ENCODE results near the gene TRIM29. TPM values are rescaled to one million over a fixed set of nuclear protein-coding genes. Genes with fewer than 3 reads are reported as not detected.
"Not testable (repeated sequence)": the region's sequence is repeated elsewhere in the genome, so short reads cannot be mapped to it uniquely, and the experiment has no call there.

Gene TRIM29, protein sequence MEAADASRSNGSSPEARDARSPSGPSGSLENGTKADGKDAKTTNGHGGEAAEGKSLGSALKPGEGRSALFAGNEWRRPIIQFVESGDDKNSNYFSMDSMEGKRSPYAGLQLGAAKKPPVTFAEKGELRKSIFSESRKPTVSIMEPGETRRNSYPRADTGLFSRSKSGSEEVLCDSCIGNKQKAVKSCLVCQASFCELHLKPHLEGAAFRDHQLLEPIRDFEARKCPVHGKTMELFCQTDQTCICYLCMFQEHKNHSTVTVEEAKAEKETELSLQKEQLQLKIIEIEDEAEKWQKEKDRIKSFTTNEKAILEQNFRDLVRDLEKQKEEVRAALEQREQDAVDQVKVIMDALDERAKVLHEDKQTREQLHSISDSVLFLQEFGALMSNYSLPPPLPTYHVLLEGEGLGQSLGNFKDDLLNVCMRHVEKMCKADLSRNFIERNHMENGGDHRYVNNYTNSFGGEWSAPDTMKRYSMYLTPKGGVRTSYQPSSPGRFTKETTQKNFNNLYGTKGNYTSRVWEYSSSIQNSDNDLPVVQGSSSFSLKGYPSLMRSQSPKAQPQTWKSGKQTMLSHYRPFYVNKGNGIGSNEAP
- not detected for total RNA-seq
- long read RNA-seq, result 0 reads

DNA sequence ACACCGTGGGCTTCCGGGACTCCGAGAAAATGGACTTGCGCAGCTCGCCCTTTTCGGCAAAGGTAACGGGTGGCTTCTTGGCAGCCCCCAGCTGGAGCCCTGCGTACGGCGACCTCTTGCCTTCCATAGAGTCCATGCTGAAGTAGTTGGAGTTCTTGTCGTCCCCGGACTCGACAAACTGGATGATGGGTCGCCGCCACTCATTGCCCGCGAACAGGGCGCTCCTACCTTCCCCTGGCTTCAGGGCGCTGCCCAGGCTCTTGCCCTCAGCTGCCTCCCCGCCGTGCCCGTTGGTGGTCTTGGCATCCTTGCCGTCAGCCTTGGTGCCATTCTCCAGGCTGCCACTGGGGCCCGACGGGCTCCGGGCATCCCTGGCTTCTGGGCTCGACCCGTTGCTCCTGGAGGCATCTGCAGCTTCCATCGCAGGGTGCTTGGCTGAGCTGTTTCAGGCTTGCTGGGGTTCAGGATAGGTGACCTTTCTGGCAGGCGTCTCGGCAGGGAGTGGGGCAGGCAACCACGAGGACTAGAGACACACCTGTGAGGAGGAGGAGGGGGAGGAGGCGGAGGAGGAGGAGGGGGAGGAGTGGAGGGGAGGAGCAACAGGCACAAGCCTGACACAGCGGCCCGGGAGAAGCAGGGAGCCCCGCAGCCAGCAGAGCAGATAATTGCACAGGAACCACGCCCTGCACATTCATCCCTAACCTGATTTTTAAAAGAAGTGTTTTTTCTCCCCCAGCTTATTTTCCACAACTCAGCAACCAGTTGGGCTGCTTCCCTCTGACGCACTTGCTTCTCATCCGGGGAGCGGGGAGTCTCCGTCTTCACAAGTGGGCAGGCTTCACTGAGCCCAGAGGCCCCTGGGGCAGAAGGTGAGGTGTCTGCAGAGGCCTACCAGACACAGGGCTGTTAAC lies at the start of gene TRIM29:
Gene TRIM29 (minus strand): TSS at position 503 of the 911 bp plus-strand sequence. CDS start 82 bp downstream, at position 421.
- intact Hi-C loops (cut with DNase I), result no loop called here
- no peak for DNase-seq
- ATAC-seq (ENCODE audit: poor library complexity), result no peak

DNA sequence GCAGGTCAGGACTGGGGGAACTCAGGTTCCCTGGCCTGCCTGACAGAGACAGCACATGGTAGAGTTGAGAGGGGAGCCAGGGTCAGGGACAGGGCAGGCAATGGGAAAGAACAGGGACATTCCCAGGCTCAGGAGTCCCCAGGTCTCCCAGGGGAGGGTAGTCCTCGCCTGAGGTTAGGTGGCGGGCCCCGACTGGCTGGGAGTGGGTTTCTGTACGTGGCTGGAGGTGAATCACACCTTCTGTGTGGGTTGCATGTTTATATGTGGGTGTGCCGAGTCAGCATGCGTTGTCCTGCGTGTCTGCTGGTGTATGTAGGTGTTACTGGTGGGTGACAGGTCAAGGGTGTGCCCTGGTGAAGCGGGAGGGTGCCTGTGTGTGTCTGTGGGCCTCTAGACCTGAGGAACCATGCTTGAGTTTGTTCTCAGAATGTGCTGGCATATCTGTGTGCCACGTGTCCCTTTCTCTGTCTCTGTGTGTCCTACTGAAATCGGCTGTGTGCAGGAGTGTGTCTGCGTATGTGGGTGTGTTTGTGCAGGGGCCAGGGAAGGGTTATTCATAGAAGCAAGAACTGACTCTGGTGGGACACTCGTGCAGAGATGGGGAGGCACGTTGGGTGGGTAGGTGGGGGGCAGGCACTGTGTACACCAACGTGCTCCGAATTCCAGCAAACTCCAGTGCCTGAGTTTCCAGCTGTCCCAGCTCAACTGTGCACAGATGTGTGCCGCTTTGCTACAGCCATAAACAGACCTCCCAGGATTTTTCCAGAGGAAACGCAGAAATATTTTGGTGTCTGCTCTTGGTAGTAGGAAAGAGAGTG lies 49.1 kb upstream of the TRIM29 start:
- DNase-seq (no peak), ATAC-seq (ENCODE audit: poor library complexity) (peak; percentile 19)
- intact Hi-C loops (cut with DNase I), result no loop called here

DNA sequence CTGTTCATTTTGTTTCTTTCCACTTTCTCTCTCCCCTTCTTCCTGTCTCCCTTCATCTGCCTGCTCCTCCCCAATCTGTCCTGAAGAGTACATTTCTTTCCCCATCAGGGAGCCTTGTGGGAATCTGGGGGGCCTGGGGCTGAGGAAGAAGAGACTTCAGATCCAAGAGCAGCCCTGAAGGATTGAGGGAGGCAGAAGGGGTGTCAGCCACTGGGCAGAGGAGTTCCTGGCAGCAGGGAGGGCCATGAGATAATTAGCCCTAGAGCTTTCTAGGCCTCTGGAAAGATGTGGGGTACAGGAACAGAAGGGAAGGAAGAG lies 48.5 kb upstream of the TRIM29 start:
- ATAC-seq (ENCODE audit: poor library complexity) (no peak), DNase-seq (no peak)
- intact Hi-C loops (cut with DNase I), result no loop called here

DNA sequence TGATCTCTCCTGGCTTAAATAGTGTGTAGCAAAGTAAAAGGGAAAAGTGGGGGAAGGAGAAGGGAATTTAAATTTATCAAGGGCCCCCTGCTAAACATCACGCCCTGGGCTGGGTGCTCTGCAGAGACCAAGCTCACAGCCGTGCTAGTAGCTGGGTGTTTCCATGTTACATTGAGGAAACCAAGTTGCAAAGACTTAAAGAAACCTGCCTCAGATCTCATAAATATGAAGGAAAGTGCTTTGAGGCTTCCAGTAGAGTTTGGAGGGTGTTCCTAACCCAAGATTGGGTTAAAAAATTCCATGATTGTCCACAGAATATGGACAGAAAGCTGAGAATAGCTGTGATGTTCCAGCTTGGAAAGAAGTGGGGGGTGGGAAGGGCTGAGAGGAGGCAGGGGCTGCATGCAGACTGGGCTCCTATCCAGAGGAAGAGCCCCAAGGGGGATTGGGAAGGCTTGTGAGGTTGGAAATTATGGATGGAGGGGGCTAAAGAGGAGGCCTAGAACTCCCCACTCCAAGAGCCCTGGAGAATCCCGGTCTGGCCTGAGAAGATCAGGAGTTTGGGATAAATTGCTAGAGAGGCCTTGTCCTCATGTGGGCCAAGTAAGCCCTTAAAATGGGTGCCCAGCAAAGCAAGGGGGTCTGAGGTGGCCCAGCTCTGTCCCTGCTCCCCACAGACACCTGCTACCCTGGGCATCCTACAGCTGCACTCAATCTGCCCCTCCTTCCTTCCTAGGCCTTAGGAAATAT lies 48.0 kb upstream of the TRIM29 start:
- peak; percentile 18 for ATAC-seq (ENCODE audit: poor library complexity)
- no peak for DNase-seq
- intact Hi-C loops (cut with DNase I), result no loop called here

DNA sequence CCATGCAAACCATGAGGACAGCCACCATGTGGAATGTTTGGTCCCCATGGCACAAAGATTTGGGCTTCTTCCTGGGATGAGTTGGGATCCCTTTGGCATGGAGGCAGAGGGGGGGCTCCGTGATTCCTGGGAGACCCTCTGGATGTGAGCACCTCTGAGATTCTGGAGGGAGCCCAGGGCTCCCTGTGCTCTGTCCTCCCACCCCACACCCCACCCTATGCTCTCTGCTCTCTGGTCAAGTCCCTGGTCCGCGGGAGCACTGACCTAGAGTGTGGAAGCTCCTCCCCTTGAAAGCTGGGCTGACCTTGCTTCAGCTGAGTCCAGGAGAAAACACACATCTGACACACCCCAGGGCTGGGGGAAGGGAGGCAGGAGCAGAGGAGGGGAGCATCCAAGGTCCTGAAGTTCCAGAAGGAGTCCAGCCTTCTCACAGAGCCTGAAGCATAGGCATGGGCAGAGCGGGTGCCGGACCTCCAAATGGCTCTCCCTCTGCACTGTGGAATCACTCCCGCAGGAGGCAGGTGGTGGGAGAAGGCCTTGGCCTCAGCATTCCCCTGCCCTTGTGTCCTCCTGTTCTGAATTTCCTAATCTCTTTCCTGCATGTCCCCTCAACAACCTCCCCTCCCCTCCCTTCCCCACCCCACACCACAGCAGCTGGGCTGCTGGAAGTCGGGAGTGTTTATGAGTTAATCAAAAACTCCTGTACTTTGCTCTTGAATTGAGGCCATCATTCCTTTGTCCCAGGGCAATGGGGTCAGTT lies 47.2 kb upstream of the TRIM29 start:
- intact Hi-C loops (cut with DNase I), result loop anchor here (5.0 kb wide), 1 partner anchor 32 kb away; no protein-coding TSS in a partner anchor
- ATAC-seq (ENCODE audit: poor library complexity), result peak; percentile 77

DNA sequence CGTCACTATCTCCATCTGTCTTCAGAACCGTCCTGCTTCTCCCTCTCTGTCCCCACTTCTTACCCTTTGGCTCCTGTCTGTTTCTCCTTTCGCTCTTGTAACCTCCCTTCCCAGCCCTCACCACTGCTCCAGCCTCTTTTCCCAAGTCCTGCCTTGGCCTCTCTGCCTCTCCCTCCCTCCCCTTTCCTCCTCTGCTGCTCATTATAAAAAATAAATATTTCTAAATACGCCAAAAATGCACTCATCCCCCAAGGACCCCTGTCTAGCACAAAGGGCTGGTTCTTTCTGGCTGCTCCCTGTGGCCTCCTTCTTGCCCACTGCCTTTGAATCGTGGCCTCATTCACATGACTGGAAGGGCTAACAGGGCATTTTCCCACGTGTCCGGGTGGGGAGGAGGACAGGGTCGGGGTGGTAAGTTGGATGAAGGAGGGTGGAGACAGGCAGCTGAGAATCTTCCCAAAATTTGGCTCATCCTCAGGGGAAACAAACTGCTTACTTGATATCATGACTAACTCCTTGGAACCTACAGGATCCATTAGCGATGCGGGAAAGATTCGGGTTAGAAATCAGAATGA lies 46.5 kb upstream of the TRIM29 start:
- ATAC-seq (ENCODE audit: poor library complexity), result peak; percentile 61
- intact Hi-C loops (cut with DNase I), result loop anchor here (5.0 kb wide), 1 partner anchor 33 kb away; no protein-coding TSS in a partner anchor
- peak; percentile 80 for DNase-seq

More for the DNA sequence above, 47.2 kb upstream of the TRIM29 start:
- DNase-seq, result peak; percentile 84

DNA sequence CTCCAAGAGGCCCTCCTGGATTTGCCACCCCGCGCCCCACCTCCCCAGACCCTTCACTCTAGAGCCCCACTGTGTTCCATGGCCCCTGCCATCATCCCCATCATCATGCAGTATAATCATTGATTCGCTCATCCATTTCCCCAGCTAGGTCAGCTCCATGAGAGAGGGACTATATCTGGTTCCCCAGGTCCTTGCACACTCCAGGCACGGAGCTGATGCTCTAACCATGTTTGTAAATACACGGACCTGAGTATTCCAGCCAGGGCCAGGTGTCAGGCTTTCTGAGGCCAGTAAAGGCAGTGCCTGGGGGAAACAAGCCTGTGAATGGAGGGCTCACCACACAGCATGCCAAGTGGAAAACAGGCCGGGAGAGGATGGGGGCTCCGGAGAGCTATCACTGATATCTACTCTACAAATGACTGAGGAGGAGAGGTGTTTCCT lies 45.8 kb upstream of the TRIM29 start:
- DNase-seq (no peak), ATAC-seq (ENCODE audit: poor library complexity) (no peak)
- intact Hi-C loops (cut with DNase I), result loop anchor here (5.0 kb wide), 1 partner anchor 34 kb away; no protein-coding TSS in a partner anchor

DNA sequence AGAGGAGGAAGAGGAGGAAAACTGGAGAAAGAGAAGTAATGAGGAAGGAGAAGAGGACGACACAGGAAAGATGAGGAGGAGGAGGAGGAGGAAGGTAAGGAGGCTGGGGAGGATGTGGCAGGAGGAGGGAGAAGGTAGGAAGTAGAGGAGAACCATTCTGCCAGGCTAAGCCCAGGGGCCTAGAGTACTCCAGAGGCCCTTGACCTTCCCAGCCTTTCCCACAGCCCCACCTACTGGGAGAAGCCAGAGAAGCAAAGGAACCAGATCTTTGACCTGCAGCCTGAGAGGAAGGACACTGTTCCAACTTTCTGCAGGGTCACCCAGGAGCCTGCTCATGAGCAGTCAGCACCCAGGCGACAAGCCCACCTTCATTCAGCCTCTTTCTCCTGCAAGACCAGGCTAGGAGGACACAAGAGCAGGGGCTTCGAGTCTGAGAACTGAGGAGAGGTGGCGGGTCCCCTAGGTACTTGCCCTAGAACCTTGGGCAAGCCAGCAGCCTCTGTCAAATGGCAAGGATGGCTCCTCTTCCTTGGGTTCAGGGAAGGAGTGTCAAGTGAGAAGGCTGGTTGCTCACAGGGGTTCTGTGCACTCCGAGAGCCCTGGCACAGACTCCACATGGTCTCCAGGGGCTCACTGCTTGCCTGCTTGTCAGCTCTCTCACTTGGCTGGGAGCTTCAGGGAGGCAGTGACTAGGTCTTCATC lies 45.0 kb upstream of the TRIM29 start:
- peak; percentile 75 for DNase-seq
- ATAC-seq (ENCODE audit: poor library complexity), result no peak
- intact Hi-C loops (cut with DNase I), result loop anchor here (5.0 kb wide), 1 partner anchor 34 kb away; no protein-coding TSS in a partner anchor

DNA sequence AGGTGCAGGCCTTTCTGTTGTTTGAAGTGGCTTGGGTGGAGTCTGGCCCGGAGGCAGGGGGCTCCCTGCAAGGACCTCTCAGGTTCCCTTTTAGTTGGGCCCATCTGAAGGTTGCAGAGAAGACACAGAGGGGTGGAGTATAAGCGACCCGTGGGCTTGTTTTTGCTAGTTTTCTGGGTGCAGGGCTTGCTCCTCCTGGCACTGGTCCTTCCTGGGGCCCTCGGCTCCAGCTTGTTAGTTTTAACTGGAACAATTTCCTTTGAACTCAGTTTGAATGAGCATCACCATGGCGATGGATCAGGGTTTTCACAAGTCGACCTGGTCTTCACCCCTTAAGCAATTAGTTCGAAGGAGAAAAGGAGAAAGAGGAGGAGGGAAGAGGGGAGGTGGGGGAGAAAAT lies 44.5 kb upstream of the TRIM29 start:
- DNase-seq (no peak), ATAC-seq (ENCODE audit: poor library complexity) (no peak)
- intact Hi-C loops (cut with DNase I), result loop anchor here (5.0 kb wide), 1 partner anchor 35 kb away; no protein-coding TSS in a partner anchor

DNA sequence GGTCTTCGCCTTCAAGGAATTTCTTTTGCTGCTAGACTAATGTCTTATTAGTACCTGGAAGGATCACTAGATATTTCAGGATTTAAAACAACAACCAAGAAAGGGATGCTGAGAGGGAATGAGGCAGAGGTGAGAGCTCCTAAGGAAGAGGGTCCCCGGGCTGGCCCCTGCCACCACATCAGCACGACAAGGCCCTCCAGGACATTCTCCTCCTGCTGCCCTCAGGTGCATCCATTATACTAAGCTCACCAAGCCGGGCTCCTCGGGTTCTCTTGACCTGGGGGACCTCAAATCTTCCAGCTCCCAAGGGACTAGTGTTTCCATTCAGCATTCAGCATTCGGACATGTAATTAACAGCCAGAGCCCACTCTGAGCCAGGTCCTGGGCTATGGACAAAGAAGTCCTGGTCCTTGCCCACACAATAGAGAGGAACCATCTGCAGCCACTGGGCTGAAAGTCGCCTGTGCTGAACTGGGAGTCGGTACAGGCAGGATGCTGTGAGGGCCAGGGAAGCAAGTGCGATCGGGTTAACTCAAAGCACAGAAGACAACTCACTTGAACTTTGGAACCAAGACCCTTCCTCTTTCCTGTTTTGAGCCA lies 43.6 kb upstream of the TRIM29 start:
- DNase-seq (no peak), ATAC-seq (ENCODE audit: poor library complexity) (no peak)
- intact Hi-C loops (cut with DNase I), result loop anchor here (5.0 kb wide), 1 partner anchor 36 kb away; no protein-coding TSS in a partner anchor

DNA sequence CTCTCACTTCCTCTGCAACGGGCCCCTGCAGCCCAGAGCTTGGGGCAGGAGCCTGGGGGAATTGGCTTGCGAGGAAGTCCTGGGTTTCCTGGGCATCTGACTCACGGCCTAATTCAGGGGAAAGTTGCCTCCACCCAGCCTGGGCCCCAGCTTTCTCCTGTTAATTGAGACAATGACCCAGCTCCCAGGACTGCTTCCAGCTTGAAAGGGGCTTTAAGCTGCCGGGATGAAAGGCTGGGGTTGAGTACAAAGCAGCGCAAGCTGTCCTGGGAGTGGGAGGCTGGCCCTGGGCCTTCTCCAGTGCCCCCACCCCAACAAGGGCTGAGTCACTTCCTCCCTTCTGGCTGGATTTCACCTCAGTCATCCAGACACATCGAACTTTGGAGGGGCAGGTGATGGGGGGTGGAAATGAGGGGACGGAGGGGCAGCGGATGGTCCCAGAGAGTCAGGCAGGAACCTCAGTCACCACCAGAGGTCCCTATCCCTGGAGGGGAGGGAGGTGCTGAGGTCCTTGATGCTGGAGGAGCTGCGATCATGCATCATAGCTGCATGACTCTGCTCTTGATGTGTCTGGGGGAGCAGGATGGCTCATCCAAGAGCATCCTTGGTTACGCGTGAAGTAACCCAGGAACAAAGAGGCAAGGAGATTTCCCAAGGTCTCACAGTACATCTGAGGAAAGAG lies 42.8 kb upstream of the TRIM29 start:
- ATAC-seq (ENCODE audit: poor library complexity), result no peak
- intact Hi-C loops (cut with DNase I), result loop anchor here (5.0 kb wide), 1 partner anchor 37 kb away; no protein-coding TSS in a partner anchor
- DNase-seq, result no peak

DNA sequence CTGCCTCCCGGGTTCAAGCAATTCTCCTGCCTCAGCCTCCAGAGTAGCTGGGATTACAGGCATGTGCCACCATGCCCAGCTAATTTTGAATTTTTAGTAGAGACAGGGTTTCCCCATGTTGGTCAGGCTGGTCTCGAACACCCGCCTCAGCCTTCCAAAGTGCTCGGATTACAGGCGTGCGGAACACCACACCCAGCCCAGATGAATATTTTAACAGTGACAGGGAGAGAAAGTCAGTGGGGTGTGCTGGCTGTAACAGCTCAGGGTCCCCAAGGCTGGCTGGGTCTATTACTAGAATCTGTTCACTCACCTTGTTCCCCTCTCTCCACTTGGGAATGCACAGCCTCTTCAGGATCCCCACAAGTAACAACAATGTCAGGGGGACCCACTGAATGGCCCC lies 42.1 kb upstream of the TRIM29 start:
- intact Hi-C loops (cut with DNase I), result loop anchor here (5.0 kb wide), 1 partner anchor 37 kb away; no protein-coding TSS in a partner anchor
- ATAC-seq (ENCODE audit: poor library complexity); DNase-seq: not testable (repeated sequence)

DNA sequence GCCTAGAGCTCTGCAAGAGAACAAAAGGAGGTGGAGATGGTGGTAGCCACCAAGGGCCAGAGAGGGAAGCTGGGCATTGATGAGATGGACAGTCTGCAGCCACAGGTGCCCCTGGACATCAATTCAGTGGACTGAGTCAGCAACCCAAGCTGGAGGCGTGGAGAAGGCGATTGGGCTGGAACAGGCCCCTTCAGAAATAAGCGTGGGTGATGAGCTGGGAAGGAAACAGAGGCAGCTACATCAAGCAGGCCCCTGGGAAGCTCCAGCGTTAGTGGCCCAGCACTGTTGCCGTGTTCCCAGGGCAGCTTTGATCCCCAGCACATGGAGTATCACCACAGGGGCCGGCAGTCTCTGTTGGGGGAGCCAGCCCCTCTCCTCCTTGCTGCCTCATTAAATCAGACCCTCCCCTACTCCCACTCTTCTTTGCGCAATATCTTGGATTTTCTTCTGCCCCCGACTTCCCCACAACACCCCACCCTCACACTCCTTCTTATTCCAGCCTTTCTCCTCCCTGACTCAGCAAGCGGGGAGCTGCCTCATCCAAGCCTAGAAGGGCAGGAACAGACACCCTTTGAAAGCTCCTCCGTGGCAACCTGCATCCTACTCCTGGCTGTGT lies 41.3 kb upstream of the TRIM29 start:
- DNase-seq (no peak), ATAC-seq (ENCODE audit: poor library complexity) (peak; percentile 21)
- intact Hi-C loops (cut with DNase I), result no loop called here

DNA sequence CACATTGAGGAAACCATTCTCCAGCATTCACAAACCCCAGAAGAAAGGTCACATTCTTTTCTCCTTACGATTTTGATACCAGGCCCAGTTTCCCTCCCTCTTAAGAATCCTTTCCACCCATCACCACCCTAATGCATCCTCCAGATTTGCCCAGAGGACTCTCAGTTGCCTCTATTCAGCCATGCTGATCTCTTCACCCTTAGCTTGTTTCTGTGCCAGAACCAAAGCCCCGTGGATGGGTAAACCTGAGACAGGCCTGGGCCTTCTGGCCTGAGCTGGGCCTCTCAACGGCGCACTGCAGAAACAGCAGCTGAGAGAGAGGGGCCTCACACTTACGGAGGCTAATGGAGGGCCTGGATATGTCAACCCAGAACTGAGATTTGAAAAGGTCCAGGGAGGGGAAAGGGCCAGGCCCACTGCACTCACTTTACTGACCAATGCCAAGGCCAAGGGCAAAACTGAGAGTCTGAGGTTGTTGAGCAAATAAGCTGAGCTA lies 40.7 kb upstream of the TRIM29 start:
- intact Hi-C loops (cut with DNase I), result no loop called here
- ATAC-seq (ENCODE audit: poor library complexity) (no peak), DNase-seq (no peak)
